ENCODE data around the gene CTNNA3.

CTNNA3 gene

DNA sequence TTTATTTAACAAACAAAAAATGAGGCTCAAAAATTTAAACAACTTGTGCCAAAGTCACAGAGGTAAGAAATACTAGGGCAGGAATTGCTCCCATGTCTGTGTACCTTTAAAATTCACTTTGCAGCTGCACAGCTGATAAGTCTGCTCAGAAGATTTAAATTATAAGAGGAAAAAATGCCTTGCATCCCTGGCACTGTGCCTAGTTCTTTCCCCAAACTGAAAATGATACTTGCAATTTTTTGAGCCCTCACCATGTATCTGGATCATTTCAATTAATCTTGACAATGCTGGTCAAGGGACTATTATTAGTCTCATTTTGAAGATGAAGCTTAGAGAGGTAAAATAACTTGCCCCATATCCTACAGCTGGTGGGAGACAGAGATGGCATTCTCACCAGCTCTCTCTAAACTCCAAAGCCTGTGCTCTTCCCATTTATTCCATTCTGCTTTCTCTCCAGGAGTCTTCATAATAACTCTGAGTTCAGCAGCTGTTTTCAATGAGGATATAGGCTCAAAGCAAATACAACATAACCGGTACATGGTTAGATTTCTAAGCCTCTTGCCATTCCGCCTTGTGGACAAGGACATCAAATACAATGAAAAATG is 1120.6 kb downstream of the CTNNA3 start:
- DNase-seq (ENCODE audit: low read depth in 1 of 2, low spot score in 1 of 2) = no peak

DNA sequence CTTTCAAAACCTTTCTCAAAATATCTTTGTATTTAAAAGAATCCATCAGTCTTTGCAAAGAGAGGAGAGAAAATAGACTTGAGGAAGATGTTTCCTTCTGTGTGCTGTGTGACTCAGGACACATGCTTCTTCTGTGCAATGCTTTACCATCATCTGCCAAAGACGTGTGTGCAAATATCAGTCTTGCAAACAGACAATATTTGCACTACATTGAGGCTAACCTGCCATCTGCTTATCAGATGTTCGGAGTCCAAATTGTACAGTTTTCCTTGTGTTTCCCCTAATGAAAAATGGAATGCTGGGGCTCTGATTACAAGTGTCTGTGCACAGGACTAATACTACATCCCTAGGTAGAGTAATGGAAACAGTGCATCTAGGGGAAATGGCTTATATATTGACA is 1123.3 kb downstream of the CTNNA3 start:
- DNase-seq (ENCODE audit: low read depth in 1 of 2, low spot score in 1 of 2) = no peak

- DNase-seq (ENCODE audit: low read depth in 1 of 2, low spot score in 1 of 2) = no peak
Observed at GRCh38 chr10:66565999-66566398, 1130.0 kb downstream of the CTNNA3 start.

DNA sequence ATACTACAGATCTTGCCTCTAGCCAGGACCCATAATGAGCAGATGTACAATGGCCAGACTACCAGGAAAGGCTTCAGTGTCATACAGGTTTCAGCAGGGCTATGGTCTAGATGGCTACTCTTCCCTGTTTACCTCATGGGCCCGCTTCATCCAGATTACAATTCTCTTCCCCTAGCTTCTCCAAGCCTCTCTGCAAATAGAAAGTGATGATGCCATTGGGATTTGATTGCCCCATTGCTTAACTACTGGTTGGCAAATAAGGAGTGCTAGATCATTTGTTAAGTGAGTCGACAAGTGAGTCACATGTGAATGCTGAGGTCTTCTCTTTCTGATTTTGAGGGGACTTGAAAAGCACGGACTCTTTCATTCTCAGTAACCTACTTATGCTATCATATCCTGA is 1131.7 kb downstream of the CTNNA3 start:
- DNase-seq (ENCODE audit: low read depth in 1 of 2, low spot score in 1 of 2) = no peak

DNA sequence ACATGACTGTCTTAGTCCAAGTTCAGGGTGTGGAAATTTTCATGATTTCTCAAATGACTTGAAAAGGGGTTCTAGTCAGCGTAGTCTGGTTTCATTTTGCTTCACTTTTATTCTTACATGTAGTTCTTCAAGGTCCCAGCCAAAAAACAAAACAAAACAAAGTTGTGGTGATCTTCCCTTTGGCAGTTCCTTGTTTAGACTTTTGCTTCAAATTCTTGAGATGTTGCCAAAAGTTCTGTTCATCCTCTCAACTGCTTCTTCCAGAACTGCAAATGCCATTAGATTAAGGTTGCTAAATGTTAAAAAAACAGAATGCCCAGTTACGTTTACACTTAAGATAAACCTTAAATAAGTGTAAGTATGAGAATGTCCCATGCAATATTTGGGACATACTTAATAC is 1140.9 kb downstream of the CTNNA3 start:
- no peak for DNase-seq (ENCODE audit: low read depth in 1 of 2, low spot score in 1 of 2)

GRCh38 chr10:66552331-66552730 is 1143.7 kb downstream of the CTNNA3 start:
- DNase-seq (ENCODE audit: low read depth in 1 of 2, low spot score in 1 of 2) = no peak

- no peak for DNase-seq (ENCODE audit: low read depth in 1 of 2, low spot score in 1 of 2)
Observed at GRCh38 chr10:66550351-66550750, 1145.6 kb downstream of the CTNNA3 start.

- no peak for DNase-seq (ENCODE audit: low read depth in 1 of 2, low spot score in 1 of 2)
Observed at GRCh38 chr10:66538908-66539307, 1157.1 kb downstream of the CTNNA3 start.

GRCh38 chr10:66538371-66538770 is 1157.6 kb downstream of the CTNNA3 start:
- DNase-seq (ENCODE audit: low read depth in 1 of 2, low spot score in 1 of 2) = no peak

DNA sequence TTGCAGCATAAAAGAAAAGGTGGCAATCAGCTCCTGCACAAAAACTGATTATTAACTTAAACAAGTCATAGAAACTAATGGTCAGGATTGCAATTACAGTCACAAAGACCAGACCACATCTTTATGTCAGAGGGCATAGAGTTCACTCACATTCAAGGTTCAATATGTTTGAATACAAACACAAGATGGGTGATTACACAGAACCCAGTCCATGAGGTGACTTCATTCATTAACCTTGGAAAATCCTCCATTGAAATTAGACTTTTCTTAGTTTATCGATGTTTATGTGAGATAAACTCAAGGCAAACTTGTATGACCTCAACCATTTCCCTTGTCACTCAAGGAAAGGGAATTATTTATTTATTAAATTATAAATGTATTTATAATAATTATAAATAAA is 1158.8 kb downstream of the CTNNA3 start:
- DNase-seq (ENCODE audit: low read depth in 1 of 2, low spot score in 1 of 2) = no peak

DNA sequence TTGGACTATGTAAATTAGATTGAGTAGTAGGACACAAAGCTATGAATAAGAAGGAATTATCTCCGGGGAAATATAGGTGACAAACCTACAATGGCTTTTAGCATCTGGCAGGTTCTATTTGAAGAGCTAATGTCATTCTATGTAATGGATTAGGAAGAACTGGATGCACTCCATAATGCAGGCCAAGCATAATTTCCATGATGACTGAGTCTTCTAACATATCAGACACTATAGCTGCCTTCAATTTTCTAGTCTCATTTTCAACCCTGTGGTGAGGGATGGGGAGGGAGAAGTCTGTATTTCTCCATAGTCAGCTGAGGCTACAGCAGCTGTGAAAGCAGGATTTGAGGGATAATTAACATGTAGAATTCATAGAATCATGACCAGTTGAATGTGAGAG is 1160.6 kb downstream of the CTNNA3 start:
- DNase-seq (ENCODE audit: low read depth in 1 of 2, low spot score in 1 of 2) = no peak

DNA sequence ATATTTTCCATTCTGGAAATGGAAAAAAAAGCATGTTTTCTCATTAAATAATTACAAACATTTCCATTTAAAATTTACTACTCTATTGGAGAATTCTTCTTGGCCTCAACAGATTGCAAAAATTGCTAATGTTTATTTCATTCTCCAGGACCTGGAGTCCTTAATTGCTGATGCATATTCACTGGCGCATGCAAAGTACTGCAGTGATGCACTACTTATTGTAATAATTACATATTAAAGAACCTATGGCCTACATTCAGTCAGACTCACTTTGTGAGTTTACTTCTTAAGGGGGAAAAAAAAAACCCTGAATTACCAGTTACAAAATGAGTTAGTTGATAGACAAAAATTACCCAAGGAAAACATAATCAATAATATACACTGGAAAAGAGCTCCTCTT is 1161.1 kb downstream of the CTNNA3 start:
- DNase-seq (ENCODE audit: low read depth in 1 of 2, low spot score in 1 of 2) = no peak

- no peak for DNase-seq (ENCODE audit: low read depth in 1 of 2, low spot score in 1 of 2)
Observed at GRCh38 chr10:66521506-66521905, 1174.5 kb downstream of the CTNNA3 start.

- no peak for DNase-seq (ENCODE audit: low read depth in 1 of 2, low spot score in 1 of 2)
Observed at GRCh38 chr10:66519616-66520015, 1176.4 kb downstream of the CTNNA3 start.

- no peak for DNase-seq (ENCODE audit: low read depth in 1 of 2, low spot score in 1 of 2)
Observed at GRCh38 chr10:66514666-66515065, 1181.3 kb downstream of the CTNNA3 start.

DNA sequence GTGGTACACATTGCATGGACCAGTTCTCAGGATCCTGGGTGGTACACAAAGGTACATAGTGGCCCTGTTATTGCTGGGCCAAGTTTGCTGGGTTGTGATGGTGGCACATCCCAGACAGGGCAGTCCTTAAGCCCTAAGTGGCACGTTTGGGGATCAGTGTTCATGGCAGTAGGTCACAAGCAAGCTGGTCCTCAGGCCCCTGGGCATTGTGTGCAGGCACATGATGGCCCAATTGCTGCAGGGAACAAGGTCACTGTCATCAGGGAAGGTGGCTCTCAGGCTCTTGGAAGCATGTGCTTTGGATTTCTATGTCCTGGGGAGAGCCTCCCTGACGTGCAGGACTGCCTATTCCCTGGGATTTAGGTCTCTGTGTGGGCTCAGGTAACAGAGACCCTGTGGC is 1182.5 kb downstream of the CTNNA3 start:
- no peak for DNase-seq (ENCODE audit: low read depth in 1 of 2, low spot score in 1 of 2)

- no peak for DNase-seq (ENCODE audit: low read depth in 1 of 2, low spot score in 1 of 2)
Observed at GRCh38 chr10:66505003-66505657, 1190.9 kb downstream of the CTNNA3 start.

GRCh38 chr10:66501356-66501755 is 1194.6 kb downstream of the CTNNA3 start:
- DNase-seq (ENCODE audit: low read depth in 1 of 2, low spot score in 1 of 2) = no peak

DNA sequence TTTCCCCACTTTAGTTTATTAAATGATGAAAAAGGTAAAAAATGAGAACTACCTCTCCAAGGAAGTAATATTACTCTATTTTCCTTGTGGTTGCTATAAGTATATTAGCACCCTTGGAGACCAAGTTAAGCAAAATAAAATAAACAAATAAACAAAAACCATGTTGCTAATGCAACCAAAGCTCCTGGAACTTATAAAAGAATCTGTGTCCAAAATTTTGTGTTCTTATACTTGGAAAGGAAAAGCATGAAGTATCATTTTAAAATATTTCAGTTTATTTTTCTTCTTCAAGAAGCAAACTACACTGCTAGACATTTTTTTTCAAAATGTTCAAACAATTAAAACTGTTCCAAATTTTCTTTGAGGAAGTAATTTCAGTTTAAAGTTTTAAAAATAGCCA is 1212.0 kb downstream of the CTNNA3 start:
- no peak for DNase-seq (ENCODE audit: low read depth in 1 of 2, low spot score in 1 of 2)

DNA sequence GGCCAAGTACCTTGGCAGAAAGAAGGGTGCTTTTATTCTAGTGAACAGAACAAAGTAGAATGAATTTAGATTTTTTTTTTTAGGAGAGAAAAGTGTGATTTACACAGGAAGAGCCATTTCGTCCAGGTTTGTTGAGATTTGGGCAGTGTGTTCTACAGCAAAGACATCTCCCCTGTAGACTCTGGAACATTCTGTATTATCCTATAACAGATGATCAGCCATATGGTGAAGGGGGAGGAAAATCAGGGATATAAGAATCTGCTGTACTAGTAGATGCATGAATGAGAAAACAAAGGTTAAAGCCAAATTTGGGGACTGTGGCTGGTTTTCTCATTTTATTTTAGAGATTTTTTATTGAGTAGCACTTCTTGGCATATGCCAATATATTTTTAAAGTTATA is 1223.8 kb downstream of the CTNNA3 start:
- no peak for DNase-seq (ENCODE audit: low read depth in 1 of 2, low spot score in 1 of 2)

DNA sequence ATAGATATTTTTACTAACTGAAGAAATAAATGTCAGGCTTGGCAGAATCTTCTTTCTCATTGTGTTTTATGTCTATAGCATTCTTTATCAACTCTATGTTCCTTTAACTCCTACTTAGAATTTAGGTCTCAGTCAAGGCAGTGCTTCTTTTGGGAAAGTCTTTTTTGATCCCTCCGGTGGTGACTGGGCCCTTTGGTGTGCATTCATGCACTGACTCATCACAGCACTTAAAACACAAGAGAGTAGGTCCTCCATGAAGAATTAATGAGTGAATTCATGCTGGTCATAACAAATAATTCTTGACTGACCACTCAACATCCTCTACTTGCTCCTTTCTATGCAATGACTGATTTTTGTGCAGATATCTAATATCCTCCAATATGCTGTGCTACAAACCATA is 1229.0 kb downstream of the CTNNA3 start:
- DNase-seq (ENCODE audit: low read depth in 1 of 2, low spot score in 1 of 2) = no peak

- no peak for DNase-seq (ENCODE audit: low read depth in 1 of 2, low spot score in 1 of 2)
Observed at GRCh38 chr10:66466622-66467021, 1229.4 kb downstream of the CTNNA3 start.

DNA sequence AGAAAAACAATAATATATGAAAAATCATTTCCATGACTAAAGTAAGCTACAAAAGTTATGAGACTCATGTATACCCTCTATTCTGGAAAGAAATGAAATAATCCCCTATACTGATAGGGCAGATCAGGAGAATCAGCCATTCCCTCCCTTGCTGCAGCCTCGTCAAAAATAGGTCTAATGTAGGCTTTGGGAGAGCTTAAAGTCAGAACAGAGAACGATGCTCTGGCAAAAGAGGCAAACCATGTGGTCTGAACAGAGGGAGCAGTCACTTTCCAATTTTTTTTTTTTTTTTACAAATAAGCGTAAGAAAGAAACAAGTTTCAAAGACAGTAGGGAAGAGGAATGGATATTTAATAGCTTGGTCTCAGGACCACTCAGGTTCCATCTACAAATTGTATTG is 1232.4 kb downstream of the CTNNA3 start:
- DNase-seq (ENCODE audit: low read depth in 1 of 2, low spot score in 1 of 2) = no peak
